Neural progenitor cell (in vitro differentiated cells): ENCODE data around the gene KCNMA1.

Experiments
- CTCF ChIP-seq: fragments of 200-600 bp; sonication (generic); IDR thresholded peaks from 2 replicates; pipeline ENCODE4 v1.5.1; 2017; ENCODE audit warnings: antibody characterized with exemption, mild to moderate bottlenecking
- EZH2 ChIP-seq: fragments of 200-600 bp; sonication (generic); IDR thresholded peaks from 2 replicates; pipeline ENCODE4 v1.6.1; 2017; ENCODE audit warnings: antibody characterized with exemption, mild to moderate bottlenecking, moderate library complexity
- EZH2phosphoT487 ChIP-seq: fragments of 200-600 bp; sonication (generic); IDR thresholded peaks from 2 replicates; pipeline ENCODE4 v1.6.1; 2017; ENCODE audit warnings: antibody characterized with exemption

- no peak for TF ChIP-seq EZH2
- TF ChIP-seq CTCF: no peak
- no peak for TF ChIP-seq EZH2phosphoT487
Measured at GRCh38 chr10:77478962-77479359, 158.6 kb downstream of the KCNMA1 start.
